ENCODE measurements around the gene PRR23E.

GRCh38 chr3:127152684-127153505, 40.0 kb upstream of the PRR23E start:
- TF ChIP-seq CTCF (IDR thresholded peaks at IDR 0.05): no peak
- no peak for TF ChIP-seq ZFX (IDR thresholded peaks at IDR 0.05; ENCODE audit: borderline replicate concordance)

Data from 22Rv1 (cell line).